ENCODE data around the gene C16orf74.

Gene C16orf74

DNA sequence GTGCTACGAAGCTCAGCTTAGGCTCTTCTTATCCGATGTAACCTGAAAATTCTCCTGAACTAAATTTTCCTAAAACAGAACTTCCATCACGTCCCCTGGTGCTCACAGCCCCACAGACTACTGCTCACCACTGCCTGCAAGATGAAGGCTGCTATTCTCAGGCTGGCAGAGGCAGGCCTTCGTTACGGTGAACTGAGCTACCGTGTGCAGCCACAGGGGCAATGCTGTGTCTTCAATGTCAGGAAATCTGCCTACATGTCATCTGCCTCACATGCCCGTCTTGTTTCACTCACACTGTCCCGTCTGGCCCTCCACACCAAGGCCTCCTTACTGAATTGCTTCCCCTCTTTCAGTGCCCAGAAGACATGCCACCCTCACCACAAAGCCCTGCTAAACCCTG lies 32.5 kb upstream of the C16orf74 start:
- DNase-seq (ENCODE audit: low read depth) = no peak
- TF ChIP-seq, protein P1, sequence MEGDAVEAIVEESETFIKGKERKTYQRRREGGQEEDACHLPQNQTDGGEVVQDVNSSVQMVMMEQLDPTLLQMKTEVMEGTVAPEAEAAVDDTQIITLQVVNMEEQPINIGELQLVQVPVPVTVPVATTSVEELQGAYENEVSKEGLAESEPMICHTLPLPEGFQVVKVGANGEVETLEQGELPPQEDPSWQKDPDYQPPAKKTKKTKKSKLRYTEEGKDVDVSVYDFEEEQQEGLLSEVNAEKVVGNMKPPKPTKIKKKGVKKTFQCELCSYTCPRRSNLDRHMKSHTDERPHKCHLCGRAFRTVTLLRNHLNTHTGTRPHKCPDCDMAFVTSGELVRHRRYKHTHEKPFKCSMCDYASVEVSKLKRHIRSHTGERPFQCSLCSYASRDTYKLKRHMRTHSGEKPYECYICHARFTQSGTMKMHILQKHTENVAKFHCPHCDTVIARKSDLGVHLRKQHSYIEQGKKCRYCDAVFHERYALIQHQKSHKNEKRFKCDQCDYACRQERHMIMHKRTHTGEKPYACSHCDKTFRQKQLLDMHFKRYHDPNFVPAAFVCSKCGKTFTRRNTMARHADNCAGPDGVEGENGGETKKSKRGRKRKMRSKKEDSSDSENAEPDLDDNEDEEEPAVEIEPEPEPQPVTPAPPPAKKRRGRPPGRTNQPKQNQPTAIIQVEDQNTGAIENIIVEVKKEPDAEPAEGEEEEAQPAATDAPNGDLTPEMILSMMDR (IDR thresholded peaks at IDR 0.05; ENCODE audit: insufficient read depth, low read depth, low read length, missing control alignments) = no peak
- no peak overlapping the region for H3K4me3 ChIP-seq (ENCODE audit: low read length)

DNA sequence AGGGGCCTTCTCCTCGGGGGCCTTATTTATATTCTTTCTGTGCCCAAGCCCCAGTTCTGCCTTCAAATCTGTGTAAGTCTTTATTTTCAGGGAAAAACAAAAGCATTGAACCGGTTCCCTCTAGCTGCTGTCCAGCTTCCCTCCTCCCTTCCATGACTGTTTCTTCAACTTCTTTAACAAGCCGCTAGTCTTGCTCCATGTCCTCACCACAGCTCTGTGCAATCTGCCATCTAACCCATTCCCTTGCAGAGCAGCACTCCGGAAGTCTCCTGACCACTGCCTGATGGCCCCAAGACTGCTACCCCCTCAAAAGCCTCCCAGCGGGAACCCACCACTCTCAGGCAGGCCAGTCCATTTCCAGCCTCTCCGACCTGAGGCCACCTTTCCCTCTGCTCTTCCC lies 31.6 kb upstream of the C16orf74 start:
- no peak for DNase-seq (ENCODE audit: low read depth)
- TF ChIP-seq, protein P1 (IDR thresholded peaks at IDR 0.05; ENCODE audit: insufficient read depth, low read depth, low read length, missing control alignments) = no peak
- H3K4me3 ChIP-seq (ENCODE audit: low read length) = no peak overlapping the region

DNA sequence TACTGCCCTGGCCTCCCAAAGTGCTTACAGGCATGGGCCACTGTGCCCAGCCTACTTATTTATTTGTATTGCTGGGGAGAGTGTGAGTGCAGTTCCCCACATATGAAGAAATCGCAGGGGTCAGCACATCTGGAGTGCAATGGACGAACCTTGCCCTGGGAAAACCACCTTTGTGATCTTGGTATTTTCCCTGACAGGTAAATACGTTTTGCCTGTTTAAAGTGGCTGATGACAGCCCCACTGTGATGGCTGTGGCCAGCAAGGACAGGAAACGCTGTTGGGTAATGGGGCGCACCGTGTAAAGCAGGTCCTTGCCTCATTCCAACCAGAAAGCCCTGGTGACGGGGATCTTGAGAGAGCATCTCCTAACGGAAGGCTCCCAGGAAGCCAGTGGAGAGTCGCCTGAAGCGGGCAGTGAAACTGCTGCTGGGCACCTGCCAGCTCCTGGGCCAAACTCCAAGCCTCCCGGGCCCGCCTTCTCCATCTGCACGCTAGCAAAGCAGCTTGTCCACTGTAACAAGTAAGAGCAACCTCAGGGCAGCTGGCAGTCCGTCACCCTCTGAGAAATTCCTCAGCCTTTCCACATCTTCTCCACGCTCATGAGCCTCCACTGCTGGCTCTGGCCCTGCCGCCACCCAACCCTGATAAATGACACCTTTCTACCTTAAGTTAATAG lies 30.9 kb upstream of the C16orf74 start:
- no peak overlapping the region for H3K4me3 ChIP-seq (ENCODE audit: low read length)
- DNase-seq (ENCODE audit: low read depth) = no peak
- TF ChIP-seq, protein P1 (IDR thresholded peaks at IDR 0.05; ENCODE audit: insufficient read depth, low read depth, low read length, missing control alignments) = no peak

DNA sequence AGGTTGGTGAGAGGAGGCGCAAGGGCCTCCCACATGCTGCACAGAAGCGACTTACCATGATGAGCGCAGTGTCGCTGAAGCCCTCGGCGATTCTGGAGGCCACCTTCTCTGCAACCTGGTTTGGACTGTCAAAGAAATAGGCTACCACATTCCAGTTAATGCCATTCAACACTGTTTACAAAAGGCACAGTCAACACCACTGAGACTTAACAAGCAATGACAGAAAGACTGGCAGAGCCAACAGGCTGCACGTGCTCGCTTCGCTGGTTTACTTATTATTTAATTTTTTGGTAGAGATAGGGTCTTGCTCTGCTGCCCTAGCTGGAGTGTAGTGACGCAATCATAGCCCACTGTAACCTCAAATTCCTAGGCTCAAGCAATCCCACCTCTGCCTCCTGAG lies 30.3 kb upstream of the C16orf74 start:
- DNase-seq (ENCODE audit: low read depth) = no peak
- H3K4me3 ChIP-seq (ENCODE audit: low read length) = no peak overlapping the region
- TF ChIP-seq, protein P1 (IDR thresholded peaks at IDR 0.05; ENCODE audit: insufficient read depth, low read depth, low read length, missing control alignments) = no peak

DNA sequence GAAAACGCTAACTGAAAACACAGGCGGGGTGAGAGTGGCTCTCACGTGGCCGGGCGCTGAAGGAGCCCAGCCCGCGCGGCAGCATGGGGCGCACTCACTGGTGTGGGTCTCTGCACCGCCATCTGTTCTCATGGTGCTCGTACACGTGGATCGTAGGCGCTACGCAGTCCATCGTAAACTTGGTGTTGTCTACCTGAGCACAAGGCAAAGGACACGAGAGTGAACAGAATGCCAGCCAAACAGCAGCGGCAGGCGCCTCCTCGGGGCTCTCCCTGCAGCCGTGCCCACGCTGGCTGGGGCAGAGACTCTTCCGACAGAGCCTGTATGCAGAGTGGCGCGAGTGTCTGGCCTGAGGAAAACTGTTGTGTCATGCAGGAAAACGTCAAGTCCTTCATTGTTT lies 29.4 kb upstream of the C16orf74 start:
- TF ChIP-seq, protein P1 (IDR thresholded peaks at IDR 0.05; ENCODE audit: insufficient read depth, low read depth, low read length, missing control alignments) = no peak
- DNase-seq (ENCODE audit: low read depth) = no peak
- H3K4me3 ChIP-seq (ENCODE audit: low read length) = no peak overlapping the region

DNA sequence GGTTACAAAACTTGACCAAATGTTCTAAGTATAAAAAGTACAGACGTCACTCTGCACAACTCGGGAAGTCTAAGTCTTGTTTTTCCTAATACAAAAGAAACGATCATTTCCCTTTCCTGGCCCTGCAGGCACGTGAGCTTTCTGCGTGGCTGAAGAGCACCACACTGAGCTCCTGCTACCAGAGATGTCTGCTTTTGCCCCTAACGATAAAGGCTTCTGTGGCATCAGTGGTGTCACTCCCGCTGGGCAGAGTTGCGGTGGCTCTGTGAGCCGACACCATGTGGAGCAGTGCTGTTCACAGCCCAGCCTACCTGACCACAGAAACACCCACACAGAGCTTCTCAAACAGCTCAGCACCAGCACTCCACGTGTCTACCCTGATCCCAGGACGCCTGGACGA lies 28.0 kb upstream of the C16orf74 start:
- no peak overlapping the region for H3K4me3 ChIP-seq (ENCODE audit: low read length)
- DNase-seq (ENCODE audit: low read depth) = no peak
- TF ChIP-seq, protein P1 (IDR thresholded peaks at IDR 0.05; ENCODE audit: insufficient read depth, low read depth, low read length, missing control alignments) = no peak

Measured in epithelial cell of esophagus (primary cell).